ENCODE results near the gene MARCO.

DNA sequence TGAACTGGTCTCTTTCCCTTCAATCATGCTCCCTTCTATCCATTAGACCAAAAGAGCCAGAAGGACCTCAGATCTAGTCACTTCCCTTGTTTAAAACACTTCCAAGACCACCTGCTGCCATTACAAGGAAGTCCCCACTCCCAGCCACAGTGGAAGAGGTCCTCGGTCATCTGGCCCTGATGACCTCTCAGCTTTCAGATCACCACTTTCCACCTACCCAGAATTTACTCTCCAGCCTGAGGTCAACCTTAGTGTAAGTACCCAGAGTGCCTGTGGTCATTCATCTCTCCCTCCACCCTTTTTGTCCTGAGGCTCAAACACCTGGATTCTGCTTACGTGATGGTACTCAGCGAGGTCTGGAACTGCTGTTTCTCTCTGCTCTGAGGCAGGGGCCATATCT lies 67.1 kb downstream of the MARCO start:
- TF ChIP-seq, protein P1, sequence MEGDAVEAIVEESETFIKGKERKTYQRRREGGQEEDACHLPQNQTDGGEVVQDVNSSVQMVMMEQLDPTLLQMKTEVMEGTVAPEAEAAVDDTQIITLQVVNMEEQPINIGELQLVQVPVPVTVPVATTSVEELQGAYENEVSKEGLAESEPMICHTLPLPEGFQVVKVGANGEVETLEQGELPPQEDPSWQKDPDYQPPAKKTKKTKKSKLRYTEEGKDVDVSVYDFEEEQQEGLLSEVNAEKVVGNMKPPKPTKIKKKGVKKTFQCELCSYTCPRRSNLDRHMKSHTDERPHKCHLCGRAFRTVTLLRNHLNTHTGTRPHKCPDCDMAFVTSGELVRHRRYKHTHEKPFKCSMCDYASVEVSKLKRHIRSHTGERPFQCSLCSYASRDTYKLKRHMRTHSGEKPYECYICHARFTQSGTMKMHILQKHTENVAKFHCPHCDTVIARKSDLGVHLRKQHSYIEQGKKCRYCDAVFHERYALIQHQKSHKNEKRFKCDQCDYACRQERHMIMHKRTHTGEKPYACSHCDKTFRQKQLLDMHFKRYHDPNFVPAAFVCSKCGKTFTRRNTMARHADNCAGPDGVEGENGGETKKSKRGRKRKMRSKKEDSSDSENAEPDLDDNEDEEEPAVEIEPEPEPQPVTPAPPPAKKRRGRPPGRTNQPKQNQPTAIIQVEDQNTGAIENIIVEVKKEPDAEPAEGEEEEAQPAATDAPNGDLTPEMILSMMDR (IDR thresholded peaks at IDR 0.05; ENCODE audit: extremely low read depth in 1 of 2, insufficient read depth in 1 of 2, low read depth in 1 of 2, low read length in 2 of 2): no peak
- TF ChIP-seq MAX (IDR thresholded peaks at IDR 0.05; ENCODE audit: insufficient read depth, insufficient read length) (no peak), EZH2 (IDR thresholded peaks at IDR 0.05; ENCODE audit: borderline replicate concordance, low read depth, low read length, severe bottlenecking) (no peak), GATA2 (IDR thresholded peaks at IDR 0.05; ENCODE audit: insufficient read depth, insufficient read length, low read depth, low read length) (no peak), MYC (IDR thresholded peaks at IDR 0.05; ENCODE audit: low read depth, low read length) (no peak)
